Umbilical cord (tissue), 2 donors: ENCODE measurements around the gene ABLIM2. TPM values are rescaled to one million over a fixed set of nuclear protein-coding genes. Genes with fewer than 3 reads are reported as not detected.
A peak's percentile ranks its signal among the peaks of the same experiment; 100 is the strongest.

Source experiments
- DNase-seq: peaks from one replicate; pipeline ENCODE4 v3.0.0-alpha.2; 2015; ENCODE audit warnings: low spot score
- total RNA-seq: library from RNA; depleted of rRNA; stranded (reverse); fragments of >200 nt; gene quantifications from one replicate; pipeline ENCODE4 v1.2.3, GENCODE V29; 2014; ENCODE audit warnings: low replicate concordance; ENCODE audit not compliant: insufficient read depth

The ABLIM2 gene
- total RNA-seq, 1 donor from 2014 or later: 0.96 TPM

DNA sequence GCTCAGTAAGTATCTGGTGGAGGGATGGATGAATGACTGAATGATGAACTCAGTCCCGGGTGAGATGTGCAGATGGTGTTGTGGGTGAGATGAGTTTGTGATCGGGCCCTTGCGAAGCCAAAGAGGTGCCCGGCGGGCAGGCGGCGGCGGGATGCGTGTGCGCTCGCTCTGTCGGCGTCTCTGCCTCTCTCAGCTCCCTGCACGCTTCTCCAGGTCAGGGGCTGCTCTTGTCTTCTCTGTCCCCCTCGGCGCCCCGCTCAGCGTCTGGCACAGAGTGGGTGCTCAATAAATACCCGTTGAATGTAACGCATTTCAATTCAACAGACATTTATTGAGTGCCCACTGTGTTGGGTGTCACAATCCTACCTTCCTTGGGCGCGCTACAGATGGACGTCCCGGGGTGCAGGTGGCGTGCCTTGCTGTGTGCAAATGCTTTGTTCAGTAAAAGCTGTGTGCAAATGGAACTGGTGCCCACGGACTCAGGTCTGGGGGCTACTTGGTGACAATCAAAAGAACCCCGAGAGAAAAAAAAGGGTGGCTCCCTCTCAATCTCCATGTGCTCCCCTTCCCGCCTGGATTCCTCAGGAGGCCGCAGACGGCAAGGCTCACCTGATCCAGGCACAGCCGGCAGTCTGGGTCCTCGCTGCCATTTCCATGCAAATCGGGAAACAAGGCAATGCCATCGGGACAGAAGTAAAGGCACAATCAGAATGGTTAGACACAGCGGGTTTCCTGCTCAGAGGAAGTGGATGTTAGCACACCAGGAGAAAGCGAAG, 153.4 kb downstream of the ABLIM2 start:
- no peak for DNase-seq

DNA sequence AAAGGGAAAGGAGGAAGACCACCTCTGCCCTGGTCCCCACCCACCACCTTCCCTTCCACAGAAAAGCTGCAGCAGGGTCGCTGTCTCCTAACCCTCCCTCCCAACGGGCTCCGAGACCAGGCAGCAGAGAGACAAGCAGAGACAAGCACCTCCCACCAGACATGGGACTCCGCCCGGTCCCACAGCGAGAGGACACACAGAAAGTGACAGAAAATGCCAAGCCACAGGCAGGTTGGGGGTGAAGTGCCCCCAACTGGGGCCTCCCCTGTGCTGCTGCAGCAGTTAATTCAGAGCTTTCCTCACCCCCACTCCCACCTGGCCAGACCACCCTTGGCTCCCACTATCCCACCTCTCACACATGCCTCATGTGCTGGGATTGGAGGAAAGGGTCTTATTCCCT, 154.5 kb downstream of the ABLIM2 start:
- DNase-seq: no peak

DNA sequence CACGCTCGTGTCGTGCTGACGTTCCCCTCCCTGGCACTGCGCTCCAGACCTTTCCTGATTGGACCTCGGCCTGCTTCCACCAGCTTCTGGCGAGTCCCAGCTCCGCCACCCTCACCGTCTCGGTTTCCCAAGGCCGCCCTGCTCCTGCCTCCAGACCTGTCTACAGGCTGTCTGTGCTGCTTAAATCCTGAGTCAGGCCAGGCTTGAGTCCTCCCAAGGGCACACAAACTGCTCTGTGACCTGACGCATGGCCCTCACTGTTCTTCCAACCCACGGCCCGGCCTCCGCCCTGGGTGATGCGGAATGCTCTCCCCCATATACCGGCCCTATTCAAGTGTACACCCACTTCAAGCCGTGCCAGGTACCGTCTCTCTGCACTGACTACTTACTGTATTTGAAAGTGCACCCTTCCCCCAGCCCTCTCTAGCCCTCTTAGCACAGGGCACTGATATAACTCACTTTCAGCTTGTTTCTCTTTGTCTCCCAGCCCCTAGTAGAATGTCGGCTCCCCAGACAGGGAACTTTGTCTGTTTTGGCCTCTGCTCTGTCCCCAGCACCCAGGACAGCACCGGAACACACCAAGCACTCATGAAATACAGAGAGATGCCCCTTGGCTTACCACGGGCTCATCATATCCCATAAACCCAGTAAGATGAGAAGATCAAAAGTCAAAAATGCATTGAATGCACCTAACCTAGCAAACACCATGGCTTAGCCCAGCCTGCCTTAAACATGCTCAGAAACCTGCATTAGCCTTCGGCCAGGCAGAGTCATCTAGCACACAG, 155.9 kb downstream of the ABLIM2 start:
- DNase-seq: no peak

DNA sequence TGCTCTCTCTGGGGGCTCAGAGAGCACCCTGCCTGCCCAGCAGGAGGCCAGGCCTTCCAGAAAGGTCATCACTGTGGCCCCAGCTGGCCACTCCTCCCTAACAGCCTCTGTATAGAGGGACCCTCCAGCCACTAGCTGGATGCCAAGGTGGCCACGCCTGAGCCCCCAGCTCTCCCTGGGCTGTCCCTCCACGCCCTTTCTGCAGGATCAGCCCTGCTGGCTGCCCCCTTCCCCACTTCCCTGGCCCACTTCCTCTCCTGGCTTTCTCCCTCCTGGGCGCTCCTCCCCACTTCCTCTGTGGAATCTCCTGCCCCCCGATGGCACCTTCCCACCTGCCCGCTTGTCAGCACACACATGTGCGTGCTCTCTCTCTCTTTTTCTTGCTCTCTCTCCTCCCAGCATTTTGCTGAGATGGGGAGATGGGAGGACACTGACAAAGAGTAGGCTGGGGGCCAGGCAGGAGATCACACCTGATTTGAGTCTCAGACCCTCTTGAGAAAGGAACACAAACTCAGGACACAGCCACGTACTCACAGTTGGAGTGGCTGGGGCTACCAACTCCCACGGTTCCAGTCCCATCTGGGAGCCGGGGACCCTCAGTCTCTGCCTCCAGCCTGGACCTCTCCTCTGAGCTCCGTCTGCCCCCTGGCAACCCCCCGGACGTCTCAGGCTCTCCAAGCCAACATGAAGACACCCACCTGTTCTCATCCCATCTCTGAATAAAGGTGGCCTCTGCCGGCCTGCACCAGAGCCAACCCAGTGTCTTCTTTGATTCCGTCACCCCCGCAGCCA, 156.9 kb downstream of the ABLIM2 start:
- no peak for DNase-seq

DNA sequence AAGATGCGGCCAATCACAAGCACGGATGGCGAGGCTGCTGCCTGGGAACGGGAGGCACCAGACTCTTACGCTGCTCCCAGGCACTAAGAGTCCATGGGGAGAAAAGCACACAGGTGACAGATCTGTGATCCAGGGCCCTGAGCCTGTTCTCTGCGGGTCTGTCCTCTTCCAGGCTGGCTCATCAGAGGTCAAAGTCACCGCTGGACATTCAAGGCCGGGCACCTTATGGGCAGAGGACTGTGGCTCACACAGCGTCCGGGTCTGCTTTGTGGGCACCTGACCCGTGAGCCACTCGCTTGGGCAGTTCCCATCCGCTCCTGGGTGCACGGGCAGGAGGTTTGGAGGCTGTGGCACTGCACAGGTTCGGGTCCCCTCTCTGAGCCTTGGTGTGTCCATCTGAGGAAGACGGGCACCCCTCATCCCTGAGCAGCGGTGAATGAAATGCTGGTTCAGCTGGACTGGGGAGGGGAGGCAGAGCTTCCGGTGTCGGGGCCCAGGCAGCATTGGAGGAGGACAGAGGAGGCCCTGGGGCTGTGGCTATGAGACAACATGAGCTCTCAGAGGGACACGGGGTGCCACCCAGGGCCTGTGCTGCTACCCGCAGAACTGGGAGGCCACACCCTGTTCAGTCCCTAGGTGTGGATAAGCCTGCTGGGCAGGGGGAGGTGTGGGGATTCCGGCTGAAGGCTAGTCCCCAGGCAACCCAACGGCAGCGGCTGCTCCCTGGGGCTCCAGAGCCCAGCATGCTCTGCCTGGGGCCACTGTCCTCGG, 157.7 kb downstream of the ABLIM2 start:
- DNase-seq: no peak

DNA sequence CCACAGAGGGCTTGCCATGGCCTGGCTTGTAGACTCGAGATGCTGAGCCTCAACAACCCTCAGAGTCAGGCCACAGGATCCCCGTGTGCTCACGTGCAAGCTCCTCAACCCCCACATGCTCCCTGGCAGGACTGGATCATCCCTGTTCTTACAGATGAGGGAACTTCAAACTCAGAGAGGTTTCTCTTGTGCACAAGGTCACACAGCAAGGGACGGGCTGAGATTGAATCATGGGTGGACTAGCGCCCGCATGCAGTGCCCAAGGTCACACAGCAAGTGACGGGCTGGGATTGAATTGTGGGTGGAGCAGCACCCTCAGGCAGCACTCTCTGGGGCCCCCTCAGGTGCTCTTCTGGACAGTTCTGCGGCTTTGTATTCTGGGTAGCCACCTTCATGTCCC, 158.4 kb downstream of the ABLIM2 start:
- DNase-seq: no peak

DNA sequence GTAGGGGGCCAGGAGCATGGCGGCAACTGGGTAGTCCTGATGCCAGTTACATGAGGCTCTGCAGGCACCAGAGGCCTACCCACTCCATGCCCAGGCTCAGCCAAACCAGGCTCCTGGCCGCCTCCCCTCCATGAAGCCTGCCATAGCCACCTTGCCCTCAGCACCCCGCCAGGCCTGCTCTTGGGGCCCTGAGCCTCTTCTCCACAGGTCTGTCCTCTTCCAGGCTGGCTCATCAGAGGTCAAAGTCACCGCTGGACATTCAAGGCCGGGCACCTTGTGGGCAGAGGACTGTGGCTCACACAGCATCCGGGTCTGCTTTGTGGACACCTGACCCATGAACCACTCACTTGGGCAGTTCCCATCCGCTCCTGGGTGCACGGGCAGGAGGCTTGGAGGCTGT, 158.9 kb downstream of the ABLIM2 start:
- DNase-seq: no peak

DNA sequence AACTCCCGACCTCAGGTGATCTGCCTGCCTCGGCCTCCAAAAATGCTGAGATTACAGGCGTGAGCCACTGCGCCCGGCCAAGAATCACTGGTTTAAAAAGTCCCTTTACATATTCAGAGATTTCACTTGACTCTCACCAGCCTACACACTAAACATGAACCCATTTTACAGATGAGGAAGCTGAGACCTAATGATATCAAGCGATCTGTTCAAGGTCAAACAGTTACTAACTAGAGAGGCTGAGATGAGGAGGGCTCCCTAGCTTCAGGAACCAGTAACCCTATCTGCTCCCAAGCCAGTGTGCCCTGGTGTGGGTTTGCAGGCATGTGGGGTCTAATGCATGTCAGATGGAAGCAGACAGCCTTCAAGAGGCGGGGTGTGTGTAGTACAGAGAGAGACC, 159.3 kb downstream of the ABLIM2 start:
- DNase-seq: no peak

DNA sequence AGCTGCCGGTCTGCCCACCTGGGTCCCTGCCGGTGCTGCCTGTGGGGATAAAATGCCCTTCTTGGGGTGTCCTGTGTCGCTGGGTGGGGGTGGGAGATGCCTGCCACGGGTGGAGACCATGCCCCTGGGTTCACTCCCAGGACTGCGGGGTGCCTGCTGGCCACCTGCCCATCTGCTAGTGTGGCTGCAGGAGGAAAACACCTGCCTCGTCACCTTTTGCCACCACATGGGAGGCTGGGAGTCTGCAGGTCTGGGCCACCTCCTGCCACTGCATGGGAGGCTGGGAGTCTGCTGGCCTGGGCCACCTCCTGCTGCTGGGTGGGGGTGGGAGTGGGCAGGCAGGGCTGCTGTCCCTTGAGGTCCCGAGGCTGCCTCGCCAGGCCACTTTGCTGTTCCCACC, 160.2 kb downstream of the ABLIM2 start:
- no peak for DNase-seq

DNA sequence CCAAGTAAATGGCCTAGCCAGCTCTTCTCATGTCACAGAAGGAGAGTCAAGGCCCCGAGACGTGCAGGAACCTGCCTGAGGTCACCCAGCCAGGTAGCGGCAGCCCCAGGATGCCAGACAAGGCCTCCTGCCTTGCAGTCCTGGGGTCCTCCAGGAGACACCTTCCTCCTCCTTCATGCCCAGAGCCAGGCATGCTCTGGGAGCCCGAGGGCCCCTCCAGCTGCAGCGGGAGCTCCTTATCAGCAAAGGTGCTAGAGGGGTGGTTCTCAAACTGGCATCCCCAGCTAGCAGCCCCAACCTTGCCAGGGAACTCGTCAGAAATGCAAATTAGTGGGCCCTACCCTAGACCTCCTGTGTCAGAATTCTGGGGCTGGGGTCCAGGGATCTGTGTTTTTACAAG, 162.7 kb downstream of the ABLIM2 start:
- DNase-seq: no peak

DNA sequence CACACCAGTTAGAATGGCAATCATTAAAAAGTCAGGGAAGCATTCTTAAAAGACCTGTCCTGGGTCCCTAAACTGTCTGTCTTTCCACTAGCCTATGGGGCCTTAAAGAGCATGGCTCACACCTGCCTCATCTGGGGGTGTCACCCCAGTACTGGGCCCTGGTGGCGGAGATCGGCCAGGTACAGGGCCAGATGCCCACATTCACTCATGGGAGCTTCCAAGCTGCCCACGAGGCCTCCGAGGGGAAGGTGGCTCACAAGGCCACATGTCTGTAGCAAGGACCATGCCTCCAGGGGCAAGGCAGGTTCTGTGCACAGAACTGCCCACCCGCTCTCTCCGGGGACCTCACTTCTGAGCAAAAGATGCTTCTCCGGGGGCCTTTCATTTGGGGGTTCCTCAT, 163.5 kb downstream of the ABLIM2 start:
- DNase-seq: no peak

DNA sequence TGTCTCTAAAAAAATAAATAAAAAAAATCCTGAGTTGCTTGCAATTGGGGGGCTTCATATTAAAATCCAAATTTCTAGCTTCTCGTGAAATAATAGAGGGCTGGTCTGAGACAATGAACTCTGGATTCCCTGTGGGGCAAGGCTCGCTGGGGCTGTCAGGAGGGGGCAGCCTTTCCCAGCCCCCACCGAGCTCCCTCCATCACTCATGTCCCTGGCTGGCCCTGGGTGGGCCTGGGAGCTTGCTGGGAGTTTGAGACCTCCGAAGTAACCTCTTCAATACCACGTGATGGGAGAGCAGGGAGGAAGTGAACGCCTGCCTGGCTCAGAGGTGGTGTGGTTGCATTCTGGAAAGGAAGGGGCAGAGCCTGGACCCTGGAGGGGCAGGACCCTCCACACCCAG, 164.9 kb downstream of the ABLIM2 start:
- no peak for DNase-seq

DNA sequence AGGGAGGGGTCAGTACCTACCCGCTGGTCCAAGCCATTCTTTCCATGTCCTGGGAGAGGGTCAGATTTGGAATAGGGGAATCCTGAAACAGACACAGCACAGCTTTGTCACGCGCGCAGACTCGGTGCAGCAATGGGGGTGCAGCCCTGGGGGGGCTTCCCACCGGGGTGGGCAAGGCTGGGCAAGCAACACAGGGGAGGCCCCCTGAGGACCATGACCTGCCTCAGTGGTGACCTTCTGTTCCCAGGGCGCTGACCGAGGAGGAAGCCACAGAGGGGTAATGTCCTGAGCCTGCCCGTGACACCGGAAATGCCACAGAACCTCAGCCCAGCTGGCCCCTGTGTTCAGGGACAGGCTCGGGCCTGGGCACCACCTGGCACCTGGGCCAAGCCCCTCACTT, 165.8 kb downstream of the ABLIM2 start:
- no peak for DNase-seq

DNA sequence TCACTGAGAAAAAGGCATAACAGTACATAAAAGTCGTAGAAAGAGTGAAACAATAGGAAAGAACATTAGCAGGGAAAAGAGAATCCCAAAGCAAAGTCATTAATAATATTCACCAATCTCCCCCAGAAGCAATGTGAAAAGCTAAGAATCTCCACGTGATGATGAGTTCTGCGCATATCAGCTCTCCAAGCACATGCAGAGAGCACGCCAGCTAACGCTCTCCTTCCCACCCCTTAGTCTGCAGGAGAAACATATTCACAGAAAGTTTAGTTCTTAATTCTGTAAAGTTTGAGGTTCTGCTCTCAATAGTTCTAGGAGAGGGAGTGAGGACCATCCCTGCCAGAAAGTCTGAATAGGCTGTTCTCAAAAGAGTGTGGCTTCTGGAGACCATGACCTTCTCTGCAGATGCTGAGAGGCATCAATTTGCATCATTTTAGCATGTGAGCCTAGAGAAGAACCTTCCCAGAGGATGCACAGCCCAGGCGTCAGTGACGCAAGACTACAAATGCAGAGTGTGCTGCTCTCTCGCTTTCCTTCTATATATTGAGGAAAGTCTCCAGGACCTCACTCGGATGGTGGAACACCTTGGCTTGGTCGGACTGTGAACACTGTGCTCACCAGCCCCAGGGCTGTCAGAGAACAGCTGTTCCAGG, 167.7 kb downstream of the ABLIM2 start:
- no peak for DNase-seq

DNA sequence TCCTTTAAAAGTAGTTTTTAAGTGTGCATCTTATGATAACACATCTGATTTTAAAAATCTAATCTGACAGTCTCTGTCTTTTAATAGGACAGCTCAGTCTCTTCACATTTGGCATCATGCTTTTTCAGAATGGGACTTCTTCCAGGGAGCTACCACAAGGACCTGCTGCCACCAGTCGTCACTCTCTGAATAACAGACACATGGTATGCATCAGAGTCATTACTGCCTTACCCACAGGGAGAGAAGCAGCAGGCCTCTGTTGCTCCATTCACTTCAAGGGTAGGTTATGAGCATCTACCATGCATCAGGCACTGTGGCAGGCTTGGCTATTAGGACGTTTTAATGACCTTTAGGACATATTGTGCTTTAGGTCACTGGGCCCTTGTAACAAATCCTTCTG, 169.0 kb downstream of the ABLIM2 start:
- no peak for DNase-seq

DNA sequence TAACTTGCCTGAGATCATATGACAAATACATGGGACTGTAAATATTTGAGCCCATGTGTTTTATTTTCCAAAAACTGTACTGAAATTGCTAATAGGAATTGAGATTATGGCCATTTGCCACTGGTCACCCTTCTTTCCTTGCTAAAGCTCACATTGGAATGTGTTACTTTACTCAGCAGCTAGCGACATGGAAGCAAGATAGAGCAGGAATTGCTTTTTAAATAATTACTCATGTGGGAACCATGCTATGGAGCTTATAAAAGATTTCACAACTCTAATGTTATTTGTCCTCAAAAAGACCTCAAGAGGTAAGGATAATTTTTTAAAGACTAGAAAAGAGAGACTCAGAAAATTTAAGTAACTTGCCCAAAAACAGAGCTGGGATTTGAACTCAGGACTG, 170.2 kb downstream of the ABLIM2 start:
- DNase-seq: no peak

DNA sequence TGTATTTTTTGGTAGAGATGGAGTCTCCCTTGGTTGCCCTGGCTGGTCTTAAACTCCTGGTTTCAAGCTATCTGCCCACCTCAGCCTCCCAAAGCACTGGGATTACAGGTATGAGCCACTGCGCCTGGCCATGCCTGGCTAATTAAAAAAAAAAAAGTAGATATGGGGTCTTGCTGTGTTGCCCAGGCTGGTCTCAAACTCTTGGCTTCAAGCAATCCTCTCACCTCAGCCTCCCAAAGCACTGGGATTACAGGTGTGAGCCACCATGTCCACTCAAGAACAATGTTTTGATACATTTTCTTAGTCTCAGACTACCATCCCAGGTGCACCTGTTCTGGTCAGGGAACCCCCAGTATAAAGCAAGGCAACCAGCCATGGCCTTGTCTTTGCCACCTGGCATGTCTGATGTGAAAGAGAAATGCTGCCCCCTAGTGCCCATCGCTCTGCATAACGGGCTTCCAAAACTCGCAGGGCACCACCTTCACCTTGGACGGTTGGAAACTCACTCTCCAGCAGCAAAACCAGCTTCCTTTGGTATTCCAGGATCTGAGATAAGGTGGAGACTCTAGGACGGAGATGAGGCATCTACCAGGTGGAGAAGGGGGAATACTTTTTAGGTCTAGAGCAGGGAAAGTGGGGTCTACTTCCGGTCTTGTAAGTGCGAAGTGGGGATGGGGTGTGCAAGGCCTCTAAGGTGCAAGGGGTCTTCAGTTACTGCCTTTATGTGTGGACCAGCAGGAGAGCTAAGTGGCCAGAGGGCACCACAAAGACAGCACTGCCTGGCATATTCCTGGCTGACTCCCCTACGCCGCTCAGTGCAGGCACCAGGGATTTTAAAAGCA, 171.2 kb downstream of the ABLIM2 start:
- DNase-seq: peak; percentile 78

DNA sequence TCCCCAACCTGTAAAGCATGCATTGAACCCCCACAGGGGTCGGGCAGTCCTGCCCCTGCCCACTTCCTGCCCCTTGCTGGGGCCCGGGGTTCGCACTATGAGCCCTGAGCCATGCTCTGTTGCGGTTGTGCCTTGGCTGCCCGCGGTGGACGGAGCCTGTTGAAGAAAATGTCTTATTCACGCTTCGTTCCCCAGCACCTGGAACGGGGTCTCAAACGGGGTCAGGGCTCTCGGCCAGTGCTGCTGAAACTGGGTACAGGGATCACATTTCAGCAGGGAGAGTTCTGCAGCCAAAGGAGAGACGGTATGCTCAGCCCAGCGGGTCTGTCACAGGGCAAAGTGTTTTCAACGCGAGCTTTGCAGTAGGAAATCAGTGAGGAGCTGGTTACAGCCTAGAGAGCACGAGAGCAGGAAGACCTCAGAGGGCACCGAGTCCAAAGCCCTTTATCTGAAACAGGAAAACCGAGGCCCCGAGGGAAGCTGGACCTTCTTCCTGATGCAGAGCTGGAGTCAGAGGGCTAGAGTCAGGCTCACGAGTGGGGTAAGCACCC, 172.6 kb downstream of the ABLIM2 start:
- peak; percentile 60 for DNase-seq

DNA sequence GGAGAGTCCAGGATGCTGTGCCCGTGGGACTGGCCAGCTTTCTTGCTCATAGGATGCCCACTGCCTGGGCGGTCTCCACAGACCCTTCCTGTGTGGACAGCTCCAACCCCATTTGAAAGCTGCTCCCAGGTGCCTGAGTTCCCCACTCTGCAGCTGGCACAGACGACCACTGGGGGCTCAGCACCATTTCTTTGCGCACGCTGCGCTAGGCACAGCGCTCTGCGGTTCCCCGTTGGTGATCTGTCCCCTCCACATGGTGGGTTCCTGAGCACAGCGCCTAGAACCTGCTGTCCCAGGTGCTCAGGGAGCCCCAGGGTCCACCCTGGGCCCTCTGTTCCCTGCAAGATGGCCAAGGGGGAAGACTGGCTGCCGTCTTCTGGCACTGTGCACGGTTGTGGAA, 173.5 kb downstream of the ABLIM2 start:
- no peak for DNase-seq
